ENCODE measurements around the gene CFAP43. TPM values are rescaled to one million over a fixed set of nuclear protein-coding genes. Genes with fewer than 3 reads are reported as not detected.

Gene CFAP43
- total RNA-seq, 1 experiment from 2014 or later = 0.44 TPM

- ATAC-seq = no peak
- Histone ChIP-seq H3K9ac (ENCODE audit: low read length) (no peak overlapping the region), H3K27ac (ENCODE audit: low read length) (no peak overlapping the region), H3K4me3 (ENCODE audit: low read length) (no peak overlapping the region), H3K9me3 (ENCODE audit: low read length) (no peaks in the 10 kb centered on the region), H3K36me3 (ENCODE audit: low read depth, low read length) (no peaks in the 10 kb centered on the region), H3K27me3 (ENCODE audit: low read length) (no peaks in the 10 kb centered on the region), H3K79me2 (ENCODE audit: low read length) (no peaks in the 10 kb centered on the region), H3K9me2 (replicated peaks; ENCODE audit: low read length) (no peaks in the 10 kb centered on the region), H2AFZ (ENCODE audit: low read length) (no peak overlapping the region), H3F3A (ENCODE audit: low read length, unreplicated experiment) (no peaks in the 10 kb centered on the region), H4K20me1 (ENCODE audit: low read length) (no peaks in the 10 kb centered on the region), H3K4me1 (ENCODE audit: insufficient read depth, low read length) (no peaks in the 10 kb centered on the region), H3K4me2 (ENCODE audit: low read length) (no peak overlapping the region)
- POLR2A ChIA-PET (ENCODE audit: unreplicated experiment) = no interaction called here
- CTCF ChIA-PET = no interaction called here
- intact Hi-C loops (cut with micrococcal nuclease) = no loop called here
- TF ChIP-seq EZH2phosphoT487 (IDR thresholded peaks at IDR 0.05; ENCODE audit: borderline replicate concordance, low read length) (no peak), EZH2 (IDR thresholded peaks at IDR 0.05; ENCODE audit: low read length, unreplicated experiment) (no peak), CTCF (conservative IDR thresholded peaks at IDR 0.05; ENCODE audit: low read depth, low read length) (no peak)
- DNase-seq = no peak
- no TSS peak for BruUV-seq (replicated peaks)
Measured at GRCh38 chr10:104143829-104144228, 88.3 kb downstream of the CFAP43 start.

GRCh38 chr10:104142081-104142480 is 90.1 kb downstream of the CFAP43 start:
- Histone ChIP-seq H3K4me2 (ENCODE audit: low read length) (no peak overlapping the region), H3K9ac (ENCODE audit: low read length) (no peak overlapping the region), H3K9me2 (replicated peaks; ENCODE audit: low read length) (no peaks in the 10 kb centered on the region), H3F3A (ENCODE audit: low read length, unreplicated experiment) (no peaks in the 10 kb centered on the region), H4K20me1 (ENCODE audit: low read length) (no peaks in the 10 kb centered on the region), H3K27me3 (ENCODE audit: low read length) (no peaks in the 10 kb centered on the region), H3K36me3 (ENCODE audit: low read depth, low read length) (no peaks in the 10 kb centered on the region), H3K27ac (ENCODE audit: low read length) (no peak overlapping the region), H2AFZ (ENCODE audit: low read length) (no peak overlapping the region), H3K79me2 (ENCODE audit: low read length) (no peaks in the 10 kb centered on the region), H3K4me1 (ENCODE audit: insufficient read depth, low read length) (no peaks in the 10 kb centered on the region), H3K9me3 (ENCODE audit: low read length) (no peaks in the 10 kb centered on the region), H3K4me3 (ENCODE audit: low read length) (no peak overlapping the region)
- no peak for DNase-seq
- POLR2A ChIA-PET (ENCODE audit: unreplicated experiment) = no interaction called here
- no peak for ATAC-seq
- no TSS peak for BruUV-seq (replicated peaks)
- CTCF ChIA-PET = no interaction called here
- TF ChIP-seq CTCF (conservative IDR thresholded peaks at IDR 0.05; ENCODE audit: low read depth, low read length) = no peak
- no peak for TF ChIP-seq EZH2 (IDR thresholded peaks at IDR 0.05; ENCODE audit: low read length, unreplicated experiment)
- no peak for TF ChIP-seq EZH2phosphoT487 (IDR thresholded peaks at IDR 0.05; ENCODE audit: borderline replicate concordance, low read length)
- intact Hi-C loops (cut with micrococcal nuclease) = no loop called here

GRCh38 chr10:104139221-104139620 is 92.9 kb downstream of the CFAP43 start:
- H3K27me3 ChIP-seq (ENCODE audit: low read length) = no peaks in the 10 kb centered on the region
- intact Hi-C loops (cut with micrococcal nuclease) = loop anchor here (5.0 kb wide), 1 partner anchor 68 kb away; no protein-coding TSS in a partner anchor
- no peak overlapping the region for H2AFZ ChIP-seq (ENCODE audit: low read length)
- no peaks in the 10 kb centered on the region for H3K36me3 ChIP-seq (ENCODE audit: low read depth, low read length)
- DNase-seq (peak; percentile 30), ATAC-seq (peak; percentile 49; the same call in 1 of the 2 replicates)
- no peaks in the 10 kb centered on the region for H3K79me2 ChIP-seq (ENCODE audit: low read length)
- TF ChIP-seq CTCF (conservative IDR thresholded peaks at IDR 0.05; ENCODE audit: low read depth, low read length) (peak; percentile 73), EZH2phosphoT487 (IDR thresholded peaks at IDR 0.05; ENCODE audit: borderline replicate concordance, low read length) (no peak)
- no peaks in the 10 kb centered on the region for H4K20me1 ChIP-seq (ENCODE audit: low read length)
- no peak overlapping the region for H3K27ac ChIP-seq (ENCODE audit: low read length)
- H3K9me2 ChIP-seq (replicated peaks; ENCODE audit: low read length) = no peaks in the 10 kb centered on the region
- H3K4me2 ChIP-seq (ENCODE audit: low read length) = no peak overlapping the region
- H3K9me3 ChIP-seq (ENCODE audit: low read length) = no peaks in the 10 kb centered on the region
- no peak overlapping the region for H3K9ac ChIP-seq (ENCODE audit: low read length)
- no peaks in the 10 kb centered on the region for H3K4me1 ChIP-seq (ENCODE audit: insufficient read depth, low read length)
- ChIA-PET POLR2A (ENCODE audit: unreplicated experiment) (no interaction called here), CTCF (interaction anchor here (0.6 to 1.0 kb wide), 3 partner anchors 90 to 251 kb away, joined by 3 read pairs; no protein-coding TSS in a partner anchor)
- no TSS peak for BruUV-seq (replicated peaks)
- no peak overlapping the region for H3K4me3 ChIP-seq (ENCODE audit: low read length)
- H3F3A ChIP-seq (ENCODE audit: low read length, unreplicated experiment) = no peaks in the 10 kb centered on the region

Measured in PC-3 (cell line).